PFSK-1 (cell line): ENCODE results near the gene RGS6.

Source experiments
- FOXP2 ChIP-seq: optimal IDR thresholded peaks from 2 replicates; pipeline ENCODE3; 2011; ENCODE audit warnings: borderline replicate concordance, control low read depth, inconsistent platforms; ENCODE audit not compliant: insufficient read depth; ENCODE audit errors: extremely low read length, extremely low read depth
- POLR2AphosphoS5 ChIP-seq: IDR thresholded peaks from 2 replicates; pipeline ENCODE4 v1.6.1; 2012; ENCODE audit warnings: low read depth, mild to moderate bottlenecking, control low read depth, low read length, moderate library complexity
- REST ChIP-seq, 2 experiments: IDR thresholded peaks; 2 replicates each; pipeline versions ENCODE4 v1.6.1 to v1.8.0; 2011 to 2012; ENCODE audit warnings: low read depth in 2 of 2, low read length in 2 of 2, control low read depth in 1 of 2, inconsistent platforms in 1 of 2, mild to moderate bottlenecking in 1 of 2, moderate library complexity in 1 of 2; ENCODE audit not compliant: insufficient read depth in 1 of 2
- SIN3A ChIP-seq: IDR thresholded peaks from 2 replicates; pipeline ENCODE4 v1.6.1; 2012; ENCODE audit warnings: mild to moderate bottlenecking, low read length, moderate library complexity, borderline replicate concordance; ENCODE audit not compliant: insufficient read depth

DNA sequence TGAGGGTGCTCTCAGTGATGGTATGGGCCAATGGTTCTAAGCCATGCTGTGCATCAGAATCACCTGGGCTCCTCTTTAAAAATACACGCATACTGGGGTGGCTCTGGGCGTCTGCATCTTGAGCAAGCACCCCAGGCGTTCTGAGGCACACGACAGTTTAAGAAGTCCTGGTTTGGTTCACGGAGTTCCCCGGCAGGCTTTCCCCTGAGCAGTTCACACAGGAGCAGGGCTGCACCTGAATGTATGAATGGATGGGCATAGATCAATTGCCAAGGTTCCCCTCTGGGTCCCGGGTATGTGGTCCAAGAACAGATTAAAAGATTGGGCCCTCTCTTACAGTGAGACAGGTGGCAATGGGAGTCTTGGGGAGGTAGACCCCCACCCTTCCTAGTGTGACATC lies 566.4 kb downstream of the RGS6 start:
- TF ChIP-seq SIN3A, result no peak
- TF ChIP-seq POLR2AphosphoS5, result no peak
- TF ChIP-seq FOXP2, result no peak
- TF ChIP-seq REST (IDR thresholded peaks at IDR 0.05; ENCODE audit: insufficient read depth in 1 of 2, low read depth in 2 of 2, low read length in 2 of 2), result no peak
